B cell (primary cell): ENCODE measurements around the gene NPFF. TPM values are rescaled to one million over a fixed set of nuclear protein-coding genes. Genes with fewer than 3 reads are reported as not detected.

Experiments used
- ATAC-seq: fragments of 200-7000 bp; cut with Tn5 transposase; one replicate; pipeline ENCODE4 v1.10.0; 2021; ENCODE audit warnings: low read depth, mild to moderate bottlenecking, moderate number of reproducible peaks, moderate library complexity
- CTCF ChIA-PET: fragments of 350-600 bp; sonication (Branson Sonifier 250); formaldehyde crosslinking; loops from one replicate; lab custom pipeline; 2021; ENCODE audit warnings: antibody characterized with exemption, inconsistent platforms; lab: Charles Lee
- POLR2A ChIA-PET: fragments of 350-600 bp; sonication (Branson Sonifier 250); formaldehyde crosslinking; loops from one replicate; lab custom pipeline; 2021; ENCODE audit warnings: antibody characterized with exemption; lab: Charles Lee
- DNase-seq: peaks from one replicate; pipeline ENCODE4 v3.0.0; 2013
- H2AFZ ChIP-seq: 2 replicates; pipeline ENCODE4 v1.6.1; 2012; ENCODE audit warnings: mild to moderate bottlenecking, low read depth, low read length; ENCODE audit not compliant: insufficient read depth, poor library complexity, severe bottlenecking
- H3K27ac ChIP-seq, 2 donors: 1 replicate in 1 of 2; 2 replicates in 1 of 2; pipeline ENCODE4 v1.5.1; 2012 to 2013; ENCODE audit warnings: low read length in 2 of 2, mild to moderate bottlenecking in 2 of 2, moderate library complexity in 1 of 2
- H3K27me3 ChIP-seq, 4 experiments: fragments of 200-600 bp in 1 of 4; sonication (generic) in 1 of 4; replicated peaks in 1 of 4; 1 replicate in 2 of 4; 2 replicates in 2 of 4; pipeline versions ENCODE4 v1.6.1 to v1.7.0; 2013 to 2016; ENCODE audit warnings: low read length in 3 of 4, mild to moderate bottlenecking in 2 of 4, mixed read lengths in 1 of 4, moderate library complexity in 1 of 4; ENCODE audit not compliant: insufficient read depth in 4 of 4, control insufficient read depth in 3 of 4; ENCODE audit errors: control extremely low read depth in 1 of 4
- H3K36me3 ChIP-seq, 2 experiments: replicated peaks in 1 of 2; 1 replicate in 1 of 2; 2 replicates in 1 of 2; pipeline versions ENCODE4 v1.6.1 to v1.7.1; 2013; ENCODE audit warnings: low read length in 1 of 2; ENCODE audit not compliant: insufficient read depth in 2 of 2, control insufficient read depth in 1 of 2; ENCODE audit errors: control extremely low read depth in 1 of 2, extremely low read depth in 1 of 2
- H3K4me1 ChIP-seq, 2 donors: fragments of 200-600 bp in 1 of 2; sonication (generic) in 1 of 2; 1 replicate in 1 of 2; 2 replicates in 1 of 2; pipeline versions ENCODE4 v1.5.1 to v1.6.1; 2013 to 2017; ENCODE audit warnings: low read length in 2 of 2; ENCODE audit not compliant: control insufficient read depth in 2 of 2, insufficient read depth in 2 of 2
- H3K4me2 ChIP-seq: replicated peaks from 2 replicates; pipeline ENCODE3; 2012; ENCODE audit warnings: mild to moderate bottlenecking, low read depth, low read length; ENCODE audit not compliant: poor library complexity, severe bottlenecking
- H3K4me3 ChIP-seq, 5 experiments: fragments of 200-600 bp in 1 of 5; sonication (generic) in 1 of 5; 1 replicate in 3 of 5; 2 replicates in 2 of 5; pipeline versions ENCODE4 v1.5.1 to v1.7.0; 2011 to 2016; ENCODE audit warnings: low read length in 4 of 5, mild to moderate bottlenecking in 4 of 5, low read depth in 2 of 5, control low read depth in 1 of 5, moderate library complexity in 1 of 5; ENCODE audit not compliant: insufficient read depth in 1 of 5; ENCODE audit errors: control extremely low read depth in 1 of 5, extremely low read depth in 1 of 5
- H3K79me2 ChIP-seq: fragments of 200-600 bp; sonication (generic); one replicate; pipeline ENCODE4 v1.6.0; 2016; ENCODE audit warnings: low read length; ENCODE audit not compliant: control insufficient read depth, insufficient read depth
- H3K9ac ChIP-seq: fragments of 200-600 bp; sonication (generic); 2 replicates; pipeline ENCODE4 v1.6.1; 2017; ENCODE audit warnings: mild to moderate bottlenecking, low read length, moderate library complexity
- H3K9me3 ChIP-seq, 3 donors: one replicate each; pipeline versions ENCODE4 v1.6.1 to v1.7.1; 2013; ENCODE audit warnings: low read length in 2 of 3; ENCODE audit not compliant: control insufficient read depth in 2 of 3, insufficient read depth in 1 of 3; ENCODE audit errors: control extremely low read depth in 1 of 3
- H4K20me1 ChIP-seq: 2 replicates; pipeline ENCODE4 v1.6.0; 2012; ENCODE audit warnings: mild to moderate bottlenecking, low read length; ENCODE audit not compliant: insufficient read depth, control insufficient read depth, poor library complexity, severe bottlenecking
- H3K27ac Mint-ChIP-seq: one replicate; pipeline ENCODE4 v1.8.0; 2021; ENCODE audit warnings: mixed read lengths
- H3K27me3 Mint-ChIP-seq: one replicate; pipeline ENCODE4 v1.8.0; 2021; ENCODE audit warnings: mixed read lengths
- H3K4me1 Mint-ChIP-seq: one replicate; pipeline ENCODE4 v1.8.0; 2021; ENCODE audit warnings: mixed read lengths
- H3K4me3 Mint-ChIP-seq: one replicate; pipeline ENCODE4 v1.8.0; 2021; ENCODE audit warnings: mixed read lengths
- H3K9me3 Mint-ChIP-seq: one replicate; pipeline ENCODE4 v1.8.0; 2022; ENCODE audit warnings: mixed read lengths; ENCODE audit not compliant: insufficient read depth
- EZH2 ChIP-seq: IDR thresholded peaks from 2 replicates; pipeline ENCODE4 v1.6.1; 2012; ENCODE audit warnings: borderline replicate concordance, low read depth, mild to moderate bottlenecking, moderate library complexity, low read length; ENCODE audit not compliant: insufficient read depth, poor library complexity, severe bottlenecking
- WGBS: methylation state at CpG from one replicate; pipeline ENCODE4 v1.1.5; 2013; ENCODE audit warnings: missing lambda C conversion rate; ENCODE audit not compliant: insufficient coverage; 5-methylcytosine and 5-hydroxymethylcytosine counted together
- intact Hi-C: fragments of 100-400 bp; cut with micrococcal nuclease; formaldehyde crosslinking; loops from one replicate; pipeline ENCODE4 v1.10.0; 2022
- polyA plus RNA-seq: library from polyadenylated mRNA; depleted of rRNA; stranded (reverse); fragments of >200 nt; gene quantifications from 2 replicates; pipeline ENCODE4 v1.2.3, GENCODE V29; 2012
- total RNA-seq, 2 donors: library from RNA; stranded (reverse); fragments of 120-200 nt in 1 of 2; gene quantifications; 1 replicate in 1 of 2; 2 replicates in 1 of 2; pipeline versions ENCODE4 v1.2.3 to v1.2.4, GENCODE V29; 2013 to 2022
- TF ChIP-seq, protein P1 (sequence below): fragments of 200-600 bp; IDR thresholded peaks from one replicate; pipeline ENCODE4 v1.8.0; 2022; ENCODE audit warnings: antibody characterized with exemption, mild to moderate bottlenecking

Gene NPFF
- total and polyA plus RNA-seq, 2 donors (not counting 1 experiment from before 2014, with no cell fraction given), result 0.34 TPM; not detected in 1

DNA sequence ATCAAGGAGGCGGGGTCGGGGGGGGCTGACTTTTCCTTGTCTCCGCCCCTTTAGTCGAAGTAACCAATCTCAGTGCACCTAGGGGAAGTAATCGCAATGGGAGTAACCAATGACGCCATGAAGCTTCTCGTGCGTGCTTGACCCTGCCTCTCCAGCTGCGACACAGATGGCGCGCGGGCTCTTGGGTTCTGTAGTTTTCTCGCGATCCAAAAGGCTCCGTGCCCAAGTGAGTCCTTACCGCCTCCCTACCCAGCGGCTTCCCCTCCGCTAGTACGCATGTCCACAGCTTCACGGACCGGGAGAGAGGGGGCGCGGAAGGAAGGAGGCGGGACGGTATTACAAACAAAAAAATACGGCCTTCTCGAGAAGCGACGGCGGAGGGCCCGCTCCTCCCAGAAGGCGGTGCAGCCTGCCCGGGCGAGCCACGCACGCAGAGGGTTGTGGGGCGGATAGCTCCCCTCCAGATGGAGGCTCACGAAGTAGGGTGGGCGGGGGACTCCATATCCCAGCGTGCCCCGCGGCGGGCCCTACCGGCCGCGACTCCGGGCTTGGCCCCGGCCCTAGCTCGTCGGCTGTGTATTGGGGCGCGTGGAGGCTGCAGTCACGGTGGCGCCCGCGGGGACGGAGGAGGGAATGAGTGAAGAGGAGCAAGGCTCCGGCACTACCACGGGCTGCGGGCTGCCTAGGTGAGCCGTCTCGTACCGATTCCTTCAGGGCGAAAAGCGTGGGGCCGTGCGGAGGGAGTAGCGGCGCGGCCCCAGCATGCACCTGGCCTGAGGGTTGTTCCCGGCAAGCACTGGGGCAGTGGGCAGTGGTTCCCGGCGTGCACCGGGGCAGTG, 6.3 kb downstream of the NPFF start, which contains the start of gene TARBP2:
TARBP2 (plus strand) TSS at position 508 of the 839 bp plus-strand sequence; CDS start at position 634, 126 bp downstream.
- peak within 1 kb of the TSS; percentile 94 for H2AFZ ChIP-seq
- peaks cover 29% of the 10 kb centered on the region for H3K4me1 Mint-ChIP-seq

More for the DNA sequence above, 6.3 kb downstream of the NPFF start, which contains the start of gene TARBP2:
- POLR2A ChIA-PET, result interaction anchor here (0.6 to 2.6 kb wide), 15 partner anchors 7 to 422 kb away, joined by 3 to 15 read pairs (median 3); partner anchors contain the start of genes AAAS, ATP5MC2, PRR13 and SP1
- CTCF ChIA-PET, result interaction anchor here (0.9 to 3.5 kb wide), 13 partner anchors 8 to 287 kb away, joined by 3 to 27 read pairs (median 5); partner anchors contain the start of genes AAAS and SP1
- Histone ChIP-seq H3K4me1 (peaks cover 22 to 28% of the 10 kb centered on the region in 2 donors), H3K9ac (peak within 1 kb of the TSS; percentile 99), H3K4me3 (peak within 1 kb of the TSS; percentile 65 to 94 (median 76)), H3K9me3 (peaks cover 0 to 6% (median 0%) of the 10 kb centered on the region in 3 donors), H3K27me3 (no peaks in the 10 kb centered on the region), H3K79me2 (peaks cover 21% of the 10 kb centered on the region), H4K20me1 (no peaks in the 10 kb centered on the region), H3K4me2 (peak within 1 kb of the TSS; percentile 85), H3K27ac (peak within 1 kb of the TSS; percentile 95 to 97), H3K36me3 (peaks cover 0 to 17% of the 10 kb centered on the region in 2 experiments)
- Mint-ChIP-seq H3K4me3 (peak within 1 kb of the TSS; percentile 92), H3K27me3 (no peaks in the 10 kb centered on the region), H3K27ac (peak within 1 kb of the TSS; percentile 97), H3K9me3 (no peaks in the 10 kb centered on the region)
- WGBS, result under 1% methylated on average over 71 of the region's 74 CpGs
- DNase-seq (peak; percentile 99), ATAC-seq (peak; percentile 79)
- TF ChIP-seq EZH2, result no peak
- TF ChIP-seq, protein P1, sequence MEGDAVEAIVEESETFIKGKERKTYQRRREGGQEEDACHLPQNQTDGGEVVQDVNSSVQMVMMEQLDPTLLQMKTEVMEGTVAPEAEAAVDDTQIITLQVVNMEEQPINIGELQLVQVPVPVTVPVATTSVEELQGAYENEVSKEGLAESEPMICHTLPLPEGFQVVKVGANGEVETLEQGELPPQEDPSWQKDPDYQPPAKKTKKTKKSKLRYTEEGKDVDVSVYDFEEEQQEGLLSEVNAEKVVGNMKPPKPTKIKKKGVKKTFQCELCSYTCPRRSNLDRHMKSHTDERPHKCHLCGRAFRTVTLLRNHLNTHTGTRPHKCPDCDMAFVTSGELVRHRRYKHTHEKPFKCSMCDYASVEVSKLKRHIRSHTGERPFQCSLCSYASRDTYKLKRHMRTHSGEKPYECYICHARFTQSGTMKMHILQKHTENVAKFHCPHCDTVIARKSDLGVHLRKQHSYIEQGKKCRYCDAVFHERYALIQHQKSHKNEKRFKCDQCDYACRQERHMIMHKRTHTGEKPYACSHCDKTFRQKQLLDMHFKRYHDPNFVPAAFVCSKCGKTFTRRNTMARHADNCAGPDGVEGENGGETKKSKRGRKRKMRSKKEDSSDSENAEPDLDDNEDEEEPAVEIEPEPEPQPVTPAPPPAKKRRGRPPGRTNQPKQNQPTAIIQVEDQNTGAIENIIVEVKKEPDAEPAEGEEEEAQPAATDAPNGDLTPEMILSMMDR, result no peak
- intact Hi-C loops, result loop anchor here (1.0 to 2.0 kb wide), 11 partner anchors 8 to 495 kb away; partner anchors contain the start of genes ATF7, CALCOCO1, CSAD and EIF4B
